ENCODE data around the gene DAAM2.

GRCh38 chr6:39918831-39919230, 126.7 kb downstream of the DAAM2 start:
- no peak for TF ChIP-seq GATA3 (IDR thresholded peaks at IDR 0.05; ENCODE audit: low read depth, low read length)
- no peak for TF ChIP-seq GATA2 (IDR thresholded peaks at IDR 0.05; ENCODE audit: low read depth, low read length)

Measured in SH-SY5Y (cell line).